Measurements from ENCODE around the gene GDF3. TPM values are rescaled to one million over a fixed set of nuclear protein-coding genes. Genes with fewer than 3 reads are reported as not detected.
A peak's percentile ranks its signal among the peaks of the same experiment; 100 is the strongest.
"Not testable (repeated sequence)": the region's sequence is repeated elsewhere in the genome, so short reads cannot be mapped to it uniquely, and the experiment has no call there.

The GDF3 gene
- total RNA-seq, 1 donor from 2014 or later = 0.32 TPM

DNA sequence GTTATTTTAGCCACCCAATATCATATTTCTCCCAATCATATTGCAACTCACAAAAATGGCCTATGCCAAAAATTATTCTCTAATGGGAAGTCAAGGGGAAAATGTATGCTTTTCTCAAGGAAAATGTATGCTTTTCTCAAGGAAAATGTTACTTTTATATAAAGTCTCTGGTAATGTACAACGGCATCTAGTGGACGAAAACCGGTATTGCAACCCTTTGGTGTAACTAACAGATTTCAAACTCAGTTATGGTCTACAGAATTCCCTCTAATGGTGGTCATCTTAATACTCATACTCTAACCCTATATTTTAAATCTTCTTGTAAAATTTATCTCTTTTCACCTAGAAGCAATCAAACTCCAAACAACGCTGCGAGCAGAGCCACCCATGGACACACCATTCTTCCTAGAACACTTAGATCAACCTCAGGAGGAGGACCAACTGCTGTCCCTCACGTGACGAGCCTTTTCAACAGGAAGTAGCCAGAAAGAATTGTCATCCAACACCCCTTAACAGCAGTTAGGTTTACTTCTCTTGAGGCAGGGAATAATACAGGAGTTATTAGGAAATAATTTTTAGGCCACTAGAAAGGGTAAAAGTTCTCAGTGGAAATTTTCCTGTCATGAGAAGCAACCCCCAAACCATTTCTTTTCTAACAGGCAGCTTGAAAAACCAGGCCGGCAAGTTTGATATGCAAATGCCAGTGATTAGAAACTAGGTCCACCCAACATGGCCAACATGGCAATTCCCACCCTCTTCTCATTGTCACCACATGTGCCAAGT lies 50.0 kb downstream of the GDF3 start:
- H3K27ac ChIP-seq = no peak overlapping the region
- H3K9me3 ChIP-seq = no peaks in the 10 kb centered on the region
- DNase-seq = no peak
- H3K27me3 ChIP-seq = no peaks in the 10 kb centered on the region
- no peaks in the 10 kb centered on the region for H3K36me3 ChIP-seq
- TF ChIP-seq, protein P1, sequence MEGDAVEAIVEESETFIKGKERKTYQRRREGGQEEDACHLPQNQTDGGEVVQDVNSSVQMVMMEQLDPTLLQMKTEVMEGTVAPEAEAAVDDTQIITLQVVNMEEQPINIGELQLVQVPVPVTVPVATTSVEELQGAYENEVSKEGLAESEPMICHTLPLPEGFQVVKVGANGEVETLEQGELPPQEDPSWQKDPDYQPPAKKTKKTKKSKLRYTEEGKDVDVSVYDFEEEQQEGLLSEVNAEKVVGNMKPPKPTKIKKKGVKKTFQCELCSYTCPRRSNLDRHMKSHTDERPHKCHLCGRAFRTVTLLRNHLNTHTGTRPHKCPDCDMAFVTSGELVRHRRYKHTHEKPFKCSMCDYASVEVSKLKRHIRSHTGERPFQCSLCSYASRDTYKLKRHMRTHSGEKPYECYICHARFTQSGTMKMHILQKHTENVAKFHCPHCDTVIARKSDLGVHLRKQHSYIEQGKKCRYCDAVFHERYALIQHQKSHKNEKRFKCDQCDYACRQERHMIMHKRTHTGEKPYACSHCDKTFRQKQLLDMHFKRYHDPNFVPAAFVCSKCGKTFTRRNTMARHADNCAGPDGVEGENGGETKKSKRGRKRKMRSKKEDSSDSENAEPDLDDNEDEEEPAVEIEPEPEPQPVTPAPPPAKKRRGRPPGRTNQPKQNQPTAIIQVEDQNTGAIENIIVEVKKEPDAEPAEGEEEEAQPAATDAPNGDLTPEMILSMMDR (IDR thresholded peaks at IDR 0.05) = peak; percentile 91
- H3K4me3 ChIP-seq = no peak overlapping the region
- intact Hi-C loops (cut with DNase I) = no loop called here
- peak; percentile 64 for ATAC-seq
- H3K4me1 ChIP-seq = no peaks in the 10 kb centered on the region

DNA sequence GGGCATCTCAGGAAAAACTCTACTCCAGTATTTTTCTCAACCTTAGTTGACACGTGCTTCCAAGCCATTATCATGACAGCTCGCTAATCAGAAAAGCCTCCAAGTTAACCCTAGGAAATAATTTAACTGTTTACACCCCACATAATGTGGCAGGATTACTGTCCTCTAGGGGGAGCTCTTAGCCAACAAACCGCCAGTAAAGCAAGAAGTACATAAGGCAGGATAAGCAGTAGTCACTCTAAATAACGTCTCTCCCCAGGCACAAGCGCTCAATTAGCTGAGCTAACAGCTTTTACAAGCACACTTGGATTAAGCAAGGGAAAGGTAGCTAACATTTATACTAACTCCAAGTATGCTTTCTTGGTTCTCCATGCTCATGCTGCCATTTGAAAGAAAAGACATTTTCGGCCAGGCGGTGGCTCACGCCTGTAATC lies 52.7 kb downstream of the GDF3 start:
- intact Hi-C loops (cut with DNase I) = no loop called here

DNA sequence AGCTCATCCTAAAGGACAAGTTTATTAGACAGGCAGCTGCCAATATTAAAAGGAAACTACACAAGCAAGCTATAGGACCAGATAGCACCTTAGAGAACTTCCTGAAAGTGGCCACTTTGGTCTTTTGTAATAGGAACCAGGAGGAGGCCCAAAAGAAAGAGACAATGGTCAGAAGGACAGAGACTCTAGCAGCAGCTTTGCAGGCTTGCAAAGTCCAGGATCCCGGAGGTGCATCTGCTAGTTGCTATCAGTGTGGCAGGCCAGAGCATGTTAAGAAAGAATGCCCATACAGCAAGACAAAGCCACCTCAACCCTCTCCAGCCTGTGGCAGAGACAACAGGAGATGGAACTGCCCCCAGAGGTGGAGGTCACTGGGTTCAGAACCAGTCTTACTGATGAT lies 53.3 kb downstream of the GDF3 start:
- TF ChIP-seq, protein P1 (IDR thresholded peaks at IDR 0.05) = no peak
- H3K27me3 ChIP-seq = no peaks in the 10 kb centered on the region
- no peak for ATAC-seq
- DNase-seq = no peak
- H3K36me3 ChIP-seq = no peaks in the 10 kb centered on the region
- H3K27ac ChIP-seq = no peak overlapping the region
- no peak overlapping the region for H3K4me3 ChIP-seq
- intact Hi-C loops (cut with DNase I) = no loop called here
- H3K9me3 ChIP-seq = no peaks in the 10 kb centered on the region
- H3K4me1 ChIP-seq = no peaks in the 10 kb centered on the region

More for the DNA sequence above, 52.7 kb downstream of the GDF3 start:
- Histone ChIP-seq H3K4me1 (no peaks in the 10 kb centered on the region), H3K27me3 (no peaks in the 10 kb centered on the region), H3K36me3 (no peaks in the 10 kb centered on the region), H3K4me3 (no peak overlapping the region), H3K9me3 (no peaks in the 10 kb centered on the region), H3K27ac (no peak overlapping the region)
- no peak for DNase-seq
- ATAC-seq = no peak
- TF ChIP-seq, protein P1 (IDR thresholded peaks at IDR 0.05) = peak; percentile 37

DNA sequence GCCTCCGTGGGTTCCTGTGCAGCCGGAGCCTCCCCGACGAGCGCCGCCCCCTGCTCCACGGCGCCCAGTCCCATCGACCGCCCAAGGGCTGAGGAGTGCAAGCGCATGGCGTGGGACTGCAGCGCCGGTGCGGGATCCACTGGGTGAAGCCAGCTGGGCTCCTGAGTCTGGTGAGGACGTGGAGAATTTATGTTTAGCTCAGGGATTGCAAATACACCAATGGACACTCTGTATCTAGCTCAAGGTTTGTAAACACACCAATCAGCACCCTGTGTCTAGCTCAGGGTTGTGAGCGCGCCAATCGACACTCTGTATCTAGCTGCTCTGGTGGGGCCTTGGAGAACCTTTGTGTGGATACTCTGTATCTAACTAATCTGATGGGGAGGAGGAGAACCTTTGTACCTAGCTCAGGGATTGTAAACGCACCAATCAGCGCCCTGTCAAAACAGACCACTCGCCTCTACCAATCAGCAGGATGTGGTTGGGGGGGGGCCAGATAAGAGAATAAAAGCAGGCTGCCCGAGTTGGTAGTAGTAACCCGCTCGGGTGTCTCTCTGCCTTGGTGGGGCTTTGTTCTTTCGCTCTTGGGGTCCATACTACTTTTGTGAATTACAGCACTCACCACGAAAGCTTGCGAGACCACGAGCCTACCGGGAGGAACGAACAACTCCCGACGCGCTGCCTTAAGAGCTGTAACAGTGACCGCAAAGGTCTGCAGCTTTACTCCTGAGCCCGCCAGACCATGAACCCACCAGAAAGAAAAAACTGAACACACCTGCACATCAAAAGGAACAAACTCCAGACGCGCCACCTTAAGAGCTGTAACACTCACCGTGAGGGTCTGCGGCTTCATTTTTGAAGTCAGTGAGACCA lies 55.2 kb downstream of the GDF3 start:
- H3K27me3 ChIP-seq; H3K4me1 ChIP-seq; H3K9me3 ChIP-seq; H3K36me3 ChIP-seq; ATAC-seq; intact Hi-C loops (cut with DNase I); H3K27ac ChIP-seq: not testable (repeated sequence)
- H3K4me3 ChIP-seq = peak overlapping the region; percentile 33
- DNase-seq = peak; percentile 71

Other genes starting within 250 kb of the GDF3 start
- gene CD163, start 192.0 kb downstream of the GDF3 start, total RNA-seq = 234 TPM
- gene APOBEC1, start 29.9 kb downstream of the GDF3 start, total RNA-seq = not detected
- gene DPPA3, start 15.7 kb upstream of the GDF3 start, total RNA-seq = not detected
- not detected for gene CLEC4C, start 51.6 kb upstream of the GDF3 start, total RNA-seq
- gene NANOGNB, start 69.4 kb upstream of the GDF3 start, total RNA-seq = not detected
- not detected for gene NANOG, start 93.6 kb upstream of the GDF3 start, total RNA-seq
- gene SLC2A14, start 177.1 kb upstream of the GDF3 start, total RNA-seq = not detected
- gene SLC2A3, start 240.4 kb upstream of the GDF3 start, total RNA-seq = 153 TPM

Measured in upper lobe of right lung (tissue), 1 donor.